HepG2 (cell line): ENCODE data around the gene RHOT2. TPM values are rescaled to one million over a fixed set of nuclear protein-coding genes. Genes with fewer than 3 reads are reported as not detected.

Source experiments
- ATAC-seq: fragments of 200-7000 bp; cut with Tn5 transposase; 3 replicates; pipeline ENCODE4 v1.9.1; 2020; ENCODE audit warnings: mild to moderate bottlenecking, moderate library complexity
- BruUV-seq: library from RNA; stranded (reverse); fragments of 400-500 nt; replicated peaks from 2 replicates; lab custom pipeline; 2021; lab: Mats Ljungman, UMichigan
- CTCF ChIA-PET: fragments of 300-600 bp; formaldehyde crosslinking; extraction: SDS; loops from one replicate; lab custom pipeline; 2021; ENCODE audit warnings: low total read pairs, inconsistent platforms, low intra/inter-chr PET ratio; lab: Yijun Ruan, JAX
- POLR2A ChIA-PET: fragments of 350-600 bp; sonication (Branson Sonifier 250); formaldehyde crosslinking; loops from one replicate; lab custom pipeline; 2020; ENCODE audit warnings: antibody characterized with exemption, inconsistent platforms; lab: Yijun Ruan, JAX
- DNase-seq: peaks from one replicate; pipeline ENCODE4 v3.0.0-alpha.2; 2015; ENCODE audit warnings: low spot score
- FAIRE-seq: peaks from 3 replicates; lab custom pipeline; 2011; peaks lifted over from hg19 to GRCh38; lab: Jason Lieb, UNC
- H2AFZ ChIP-seq: one replicate; pipeline ENCODE4 v1.6.1; 2011; ENCODE audit warnings: low read length, inconsistent platforms
- H3K27ac ChIP-seq: fragments of 300-600 bp; 3 replicates; pipeline ENCODE4 v1.8.0; 2011; ENCODE audit warnings: mixed run types, mild to moderate bottlenecking, mixed read lengths, low read length, inconsistent platforms; ENCODE audit not compliant: insufficient read depth; ENCODE audit errors: extremely low read length
- H3K27me3 ChIP-seq, 2 experiments: fragments of 200-600 bp in 1 of 2; 2 replicates in 1 of 2; 3 replicates in 1 of 2; pipeline versions ENCODE4 v1.6.0 to v1.8.0; 2011; ENCODE audit warnings: low read length in 2 of 2, mild to moderate bottlenecking in 2 of 2, moderate library complexity in 2 of 2, inconsistent platforms in 1 of 2; ENCODE audit not compliant: insufficient read depth in 2 of 2, control insufficient read depth in 1 of 2
- H3K36me3 ChIP-seq, 2 experiments: fragments of 200-600 bp in 1 of 2; replicated peaks in 1 of 2; 2 replicates in 1 of 2; 3 replicates in 1 of 2; pipeline versions ENCODE4 v1.5.1 to v1.8.0; 2011; ENCODE audit warnings: low read length in 2 of 2, inconsistent platforms in 1 of 2; ENCODE audit not compliant: insufficient read depth in 2 of 2, control insufficient read depth in 1 of 2
- H3K4me1 ChIP-seq: 2 replicates; pipeline ENCODE4 v1.5.1; 2012; ENCODE audit warnings: low read length, inconsistent platforms; ENCODE audit not compliant: insufficient read depth
- H3K4me2 ChIP-seq: 2 replicates; pipeline ENCODE4 v1.6.0; 2011; ENCODE audit warnings: low read depth, low read length, inconsistent platforms
- H3K4me3 ChIP-seq, 3 experiments: fragments of 200-600 bp in 1 of 3; sonication (generic), shearing (Covaris generic) in 1 of 3; replicated peaks in 1 of 3; 2 replicates each; pipeline ENCODE4 v1.5.1; 2011 to 2016; ENCODE audit warnings: low read length in 3 of 3, inconsistent platforms in 2 of 3, low read depth in 2 of 3, mild to moderate bottlenecking in 2 of 3, control low read depth in 1 of 3, mixed read lengths in 1 of 3; ENCODE audit not compliant: insufficient read depth in 1 of 3
- H3K79me2 ChIP-seq: one replicate; pipeline ENCODE4 v1.6.1; 2011; ENCODE audit warnings: low read length, inconsistent platforms; ENCODE audit not compliant: insufficient read depth
- H3K9ac ChIP-seq: 2 replicates; pipeline ENCODE4 v1.6.0; 2011; ENCODE audit warnings: mild to moderate bottlenecking, low read depth, low read length, inconsistent platforms; ENCODE audit not compliant: insufficient read depth
- H3K9me3 ChIP-seq: 2 replicates; pipeline ENCODE4 v1.5.1; 2012; ENCODE audit warnings: mild to moderate bottlenecking, low read length
- H4K20me1 ChIP-seq: 2 replicates; pipeline ENCODE4 v1.6.0; 2011; ENCODE audit warnings: inconsistent platforms, mild to moderate bottlenecking, low read length, moderate library complexity; ENCODE audit not compliant: insufficient read depth
- ARNTL ChIP-seq: sonication (generic); formaldehyde crosslinking; IDR thresholded peaks from 2 replicates; pipeline ENCODE4 v1.4.0; 2020; ENCODE audit warnings: mild to moderate bottlenecking, missing genetic modification reagents
- SMAD3 ChIP-seq: sonication (generic); formaldehyde crosslinking; IDR thresholded peaks from 2 replicates; pipeline ENCODE4 v1.4.0; 2020; ENCODE audit warnings: missing genetic modification reagents
- TERF1 ChIP-seq: sonication (generic); formaldehyde crosslinking; IDR thresholded peaks from 2 replicates; pipeline ENCODE4 v1.8.0; 2022; ENCODE audit warnings: mild to moderate bottlenecking, missing genetic modification reagents, moderate library complexity
- ZBTB44 ChIP-seq: sonication (generic); formaldehyde crosslinking; IDR thresholded peaks from 2 replicates; pipeline ENCODE4 v1.4.0; 2020; ENCODE audit warnings: missing genetic modification reagents
- ZC3H13 ChIP-seq: sonication (generic); formaldehyde crosslinking; IDR thresholded peaks from 2 replicates; pipeline ENCODE4 v1.8.1; 2023; ENCODE audit warnings: mild to moderate bottlenecking, missing genetic modification reagents, moderate library complexity
- ZNF335 ChIP-seq: sonication (generic); formaldehyde crosslinking; IDR thresholded peaks from 2 replicates; pipeline ENCODE4 v1.4.0; 2020; ENCODE audit warnings: missing genetic modification reagents
- ZNF350 ChIP-seq: sonication (generic); formaldehyde crosslinking; IDR thresholded peaks from 2 replicates; pipeline ENCODE4 v1.4.0; 2020; ENCODE audit warnings: mild to moderate bottlenecking, low read depth, missing genetic modification reagents, borderline replicate concordance
- ZNF383 ChIP-seq: sonication (generic); formaldehyde crosslinking; IDR thresholded peaks from 2 replicates; pipeline ENCODE4 v1.4.0; 2020; ENCODE audit warnings: missing genetic modification reagents, mild to moderate bottlenecking, borderline replicate concordance
- ZNF678 ChIP-seq: sonication (generic); formaldehyde crosslinking; IDR thresholded peaks from 2 replicates; pipeline ENCODE4 v1.4.0; 2020; ENCODE audit warnings: mild to moderate bottlenecking, missing genetic modification reagents
- ZNF768 ChIP-seq: sonication (generic); formaldehyde crosslinking; IDR thresholded peaks from 2 replicates; pipeline ENCODE4 v1.4.0; 2020; ENCODE audit warnings: missing genetic modification reagents
- ZNF772 ChIP-seq: sonication (generic); formaldehyde crosslinking; IDR thresholded peaks from 2 replicates; pipeline ENCODE4 v1.5.0; 2020; ENCODE audit warnings: mild to moderate bottlenecking, missing genetic modification reagents
- ZNF781 ChIP-seq: sonication (generic); formaldehyde crosslinking; IDR thresholded peaks from 2 replicates; pipeline ENCODE4 v1.5.1; 2020; ENCODE audit warnings: borderline replicate concordance, mild to moderate bottlenecking, missing genetic modification reagents; ENCODE audit errors: not compliant biosample characterization
- WGBS: methylation state at CpG from one replicate; pipeline ENCODE4 v1.1.6; 2017; ENCODE audit warnings: low lambda C conversion rate; 5-methylcytosine and 5-hydroxymethylcytosine counted together
- in situ Hi-C: cut with HindIII; loops from 2 replicates; pipeline ENCODE4 v1.10.0; 2017; ENCODE audit warnings: low pct_unique_long_range_greater_than_20kb; ENCODE audit not compliant: extremely low pct_ligation_motif_present
- intact Hi-C: fragments of 100-400 bp; cut with micrococcal nuclease; formaldehyde crosslinking; loops from one replicate; pipeline ENCODE4 v1.10.0; 2022; ENCODE audit not compliant: unreplicated experiment
- polyA plus RNA-seq, 8 experiments: library from polyadenylated mRNA; depleted of rRNA in 3 of 8; stranded (reverse) in 7 of 8; unstranded in 1 of 8; fragments of >200 nt; fragmentation: Illumina TruSeq in 4 of 8; extraction: Trizol in 4 of 8; gene quantifications; 2 replicates each; pipeline versions ENCODE4 v1.2.1 to v1.2.3, GENCODE V29; 2011 to 2016; ENCODE audit warnings: low read depth in 4 of 8, missing spikeins in 1 of 8, mixed read lengths in 1 of 8; ENCODE audit not compliant: insufficient read depth in 1 of 8
- total RNA-seq, 5 experiments: library from RNA; depleted of rRNA; stranded (reverse); fragments of >200 nt; fragmentation: Illumina TruSeq; extraction: Trizol; gene quantifications; 2 replicates each; pipeline ENCODE4 v1.2.3, GENCODE V29; 2016; ENCODE audit warnings: low read depth in 1 of 5

Gene RHOT2
- total and polyA plus RNA-seq, 2 of the 13 experiments (the other 11 are each of a cell fraction or from before 2014, with no cell fraction given): 63.6 to 76.9 TPM

- TF ChIP-seq TERF1 (CRISPR knock-in tag) (no peak), ARNTL (no peak), ZNF781 (CRISPR knock-in tag) (no peak), ZNF335 (CRISPR knock-in tag) (no peak), ZNF350 (CRISPR knock-in tag) (no peak), ZNF383 (CRISPR knock-in tag) (no peak), ZNF772 (CRISPR knock-in tag) (no peak)
Observed at GRCh38 chr16:702341-702740, 34.4 kb downstream of the RHOT2 start (continued).

- DNase-seq: no peak
- Histone ChIP-seq H3K4me3 (no peak overlapping the region), H3K4me2 (no peak overlapping the region), H3K27me3 (peaks cover 33 to 76% of the 10 kb centered on the region in 2 experiments), H3K27ac (no peak overlapping the region), H3K36me3 (no peaks in the 10 kb centered on the region), H3K79me2 (no peaks in the 10 kb centered on the region), H4K20me1 (peaks cover 3% of the 10 kb centered on the region; the same call in 1 of the 2 replicates), H2AFZ (no peak overlapping the region), H3K4me1 (no peaks in the 10 kb centered on the region), H3K9ac (no peak overlapping the region), H3K9me3 (no peaks in the 10 kb centered on the region)
- in situ Hi-C loops (no loop called here), intact Hi-C loops (no loop called here)
- CTCF ChIA-PET: no interaction called here
- POLR2A ChIA-PET: no interaction called here
- TF ChIP-seq ZBTB44 (CRISPR knock-in tag) (no peak), ZC3H13 (CRISPR knock-in tag) (no peak), ZNF768 (CRISPR knock-in tag) (no peak), ZNF678 (no peak), SMAD3 (CRISPR knock-in tag) (no peak)
- BruUV-seq: no TSS peak
- no CpG with 5 or more reads among the region's 12 CpGs for WGBS
- FAIRE-seq: no peak
- peak; percentile 11; the same call in 1 of the 3 replicates for ATAC-seq
Observed at GRCh38 chr16:703406-703805, 35.5 kb downstream of the RHOT2 start.
